NCI-H748 (cell line): ENCODE data around the gene MOGAT2.
"Not testable (repeated sequence)": the region's sequence is repeated elsewhere in the genome, so short reads cannot be mapped to it uniquely, and the experiment has no call there.

Experiments used
- DNase-seq: peaks from one replicate; lab custom pipeline; 2025; ENCODE audit not compliant: unreplicated experiment; lab: John Stamatoyannopoulos, UW

MOGAT2 gene

DNA sequence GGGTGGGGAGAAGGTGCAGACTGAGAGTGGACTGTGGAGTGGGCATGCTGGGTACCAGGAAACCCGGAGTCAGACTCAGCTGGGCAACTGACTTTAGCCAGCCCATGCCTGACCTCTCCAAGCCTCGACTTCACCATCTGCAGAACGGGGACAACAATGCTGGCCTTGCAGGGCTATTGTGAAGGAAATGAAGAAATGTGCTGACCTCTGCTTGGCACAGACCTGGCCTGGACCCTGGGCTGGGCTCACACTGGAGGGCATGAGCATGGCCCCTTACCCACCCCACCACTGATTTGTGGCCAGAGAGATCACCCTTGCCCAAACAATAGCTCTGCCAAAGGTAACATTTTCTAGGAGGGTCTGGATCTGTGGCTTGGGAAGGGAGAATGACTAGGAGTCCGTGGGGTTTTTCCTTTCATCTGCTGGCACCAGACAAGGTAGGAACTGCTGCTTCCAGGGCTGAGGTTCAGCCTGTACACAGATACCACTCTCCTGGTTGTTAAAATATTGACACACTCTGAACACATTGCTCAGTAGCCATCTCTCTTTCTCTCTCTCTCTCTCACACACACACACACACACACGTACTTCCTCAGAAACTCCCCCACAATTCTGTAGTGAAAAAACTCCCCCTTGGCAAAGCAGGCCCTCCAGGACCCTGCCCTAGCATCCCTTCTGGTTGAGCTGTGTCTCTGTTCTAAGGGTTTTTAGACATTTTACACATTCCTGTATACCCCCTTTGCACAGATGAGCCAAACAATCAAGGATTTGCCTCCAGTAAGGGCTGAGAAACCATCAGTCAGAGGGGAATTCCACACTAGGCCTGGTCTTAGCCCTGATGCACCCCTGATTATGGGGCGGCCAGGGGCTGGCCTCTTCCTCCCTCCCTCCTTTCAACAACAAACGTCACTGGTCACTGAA lies 1.0 kb downstream of the MOGAT2 start:
- no peak for DNase-seq

- no peak for DNase-seq
Observed at GRCh38 chr11:75719340-75720239, 2.0 kb downstream of the MOGAT2 start.

GRCh38 chr11:75720639-75721038 lies 3.0 kb downstream of the MOGAT2 start:
- DNase-seq = no peak

- DNase-seq = no peak
Observed at GRCh38 chr11:75721852-75722668, 4.4 kb downstream of the MOGAT2 start.

- no peak for DNase-seq
Observed at GRCh38 chr11:75722669-75723042, 5.0 kb downstream of the MOGAT2 start.

GRCh38 chr11:75725547-75726320 lies 8.1 kb downstream of the MOGAT2 start:
- DNase-seq = no peak

GRCh38 chr11:75728992-75729391 lies 11.4 kb downstream of the MOGAT2 start:
- no peak for DNase-seq

DNA sequence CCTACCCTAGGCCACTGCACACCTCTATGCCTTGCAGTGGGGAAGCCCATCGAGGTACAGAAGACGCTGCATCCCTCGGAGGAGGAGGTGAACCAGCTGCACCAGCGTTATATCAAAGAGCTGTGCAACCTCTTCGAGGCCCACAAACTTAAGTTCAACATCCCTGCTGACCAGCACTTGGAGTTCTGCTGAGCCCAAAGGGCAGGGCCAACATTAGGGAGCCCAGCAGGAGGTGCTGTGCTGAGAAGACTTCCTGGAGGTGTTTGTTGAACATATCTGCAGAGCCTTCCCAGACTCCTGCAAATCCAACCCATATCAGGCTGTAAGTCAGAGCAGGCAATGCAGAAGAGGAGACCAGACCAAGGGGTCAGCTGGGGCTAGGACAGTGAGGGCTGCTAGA lies 13.5 kb downstream of the MOGAT2 start:
- DNase-seq = no peak

GRCh38 chr11:75733071-75733430 lies 15.4 kb downstream of the MOGAT2 start:
- DNase-seq = no peak

GRCh38 chr11:75733431-75734107 lies 15.9 kb downstream of the MOGAT2 start:
- no peak for DNase-seq

DNA sequence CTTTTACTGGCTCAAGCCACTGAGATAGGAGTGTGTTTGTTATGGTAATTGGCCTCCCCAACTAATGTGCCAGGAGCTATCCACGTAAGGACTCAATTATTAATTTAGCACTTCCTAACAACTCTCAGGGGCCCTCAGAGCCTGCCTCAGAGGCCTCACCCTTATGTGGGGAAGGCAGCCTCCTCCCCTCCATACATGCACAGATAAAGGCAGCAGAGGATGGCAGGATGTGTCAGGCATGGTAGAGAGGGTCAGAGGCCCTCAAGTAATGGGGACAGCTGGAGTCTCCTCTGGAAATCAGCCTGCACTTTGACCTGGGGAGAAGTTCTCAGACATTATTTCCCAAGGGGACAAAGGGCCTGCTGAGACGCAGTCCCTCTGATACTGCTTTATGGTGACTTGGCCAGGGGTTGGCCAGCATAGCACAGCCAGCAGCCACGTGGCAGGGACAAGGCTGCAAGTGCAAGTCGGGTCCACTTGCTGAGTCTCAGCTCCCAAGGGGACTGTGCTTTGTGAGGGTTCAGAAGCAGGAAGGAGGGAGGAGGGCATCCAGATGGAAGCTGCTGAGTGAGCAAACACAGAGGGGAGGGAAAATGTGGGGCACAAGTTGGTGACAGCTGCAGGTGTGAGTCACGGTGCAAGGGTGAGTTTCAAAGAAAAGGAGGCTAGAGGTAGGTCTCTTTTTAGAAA lies 17.0 kb downstream of the MOGAT2 start:
- no peak for DNase-seq

- DNase-seq = no peak
Observed at GRCh38 chr11:75735181-75735845, 17.7 kb downstream of the MOGAT2 start.

DNA sequence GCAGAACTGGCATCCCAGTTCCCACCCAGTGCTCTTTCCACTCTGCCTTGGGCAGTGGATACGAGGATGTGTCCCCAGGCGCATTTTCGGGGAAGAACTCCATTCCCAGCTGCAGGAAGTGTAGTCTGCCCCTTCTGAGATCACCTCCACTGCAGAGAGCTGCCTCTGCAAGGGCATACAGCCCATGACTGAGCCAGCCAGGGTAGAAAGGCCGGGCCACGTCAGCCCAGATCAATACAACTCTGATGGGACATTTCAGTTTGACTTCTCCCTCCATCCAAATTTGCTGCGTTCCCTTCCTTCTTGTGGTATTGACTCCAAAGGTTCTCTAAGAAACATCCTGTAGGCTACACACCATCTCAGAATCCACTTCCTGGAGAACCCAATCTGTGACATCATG lies 19.7 kb downstream of the MOGAT2 start:
- DNase-seq = no peak

DNA sequence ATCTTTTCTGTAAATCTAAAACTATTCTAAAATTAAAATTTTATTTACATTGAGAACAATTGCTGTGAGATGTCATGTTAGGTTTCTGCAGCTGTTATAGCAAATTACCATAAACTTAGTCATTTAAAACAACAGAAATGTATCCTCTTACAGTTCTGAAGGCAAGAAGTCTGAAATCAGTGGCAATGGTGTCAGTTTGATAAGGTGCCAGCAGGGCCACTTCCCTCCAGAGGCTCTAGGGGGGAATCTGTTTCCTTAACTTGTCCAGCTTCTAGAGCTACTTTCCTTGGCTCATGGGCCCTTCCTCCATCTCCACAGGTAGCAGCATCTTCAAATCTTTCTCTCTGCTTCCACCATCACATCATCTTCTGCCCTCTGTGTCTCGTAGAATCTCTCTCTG lies 23.0 kb downstream of the MOGAT2 start:
- DNase-seq = no peak

GRCh38 chr11:75743159-75743558 lies 25.5 kb downstream of the MOGAT2 start:
- DNase-seq = not testable (repeated sequence)

DNA sequence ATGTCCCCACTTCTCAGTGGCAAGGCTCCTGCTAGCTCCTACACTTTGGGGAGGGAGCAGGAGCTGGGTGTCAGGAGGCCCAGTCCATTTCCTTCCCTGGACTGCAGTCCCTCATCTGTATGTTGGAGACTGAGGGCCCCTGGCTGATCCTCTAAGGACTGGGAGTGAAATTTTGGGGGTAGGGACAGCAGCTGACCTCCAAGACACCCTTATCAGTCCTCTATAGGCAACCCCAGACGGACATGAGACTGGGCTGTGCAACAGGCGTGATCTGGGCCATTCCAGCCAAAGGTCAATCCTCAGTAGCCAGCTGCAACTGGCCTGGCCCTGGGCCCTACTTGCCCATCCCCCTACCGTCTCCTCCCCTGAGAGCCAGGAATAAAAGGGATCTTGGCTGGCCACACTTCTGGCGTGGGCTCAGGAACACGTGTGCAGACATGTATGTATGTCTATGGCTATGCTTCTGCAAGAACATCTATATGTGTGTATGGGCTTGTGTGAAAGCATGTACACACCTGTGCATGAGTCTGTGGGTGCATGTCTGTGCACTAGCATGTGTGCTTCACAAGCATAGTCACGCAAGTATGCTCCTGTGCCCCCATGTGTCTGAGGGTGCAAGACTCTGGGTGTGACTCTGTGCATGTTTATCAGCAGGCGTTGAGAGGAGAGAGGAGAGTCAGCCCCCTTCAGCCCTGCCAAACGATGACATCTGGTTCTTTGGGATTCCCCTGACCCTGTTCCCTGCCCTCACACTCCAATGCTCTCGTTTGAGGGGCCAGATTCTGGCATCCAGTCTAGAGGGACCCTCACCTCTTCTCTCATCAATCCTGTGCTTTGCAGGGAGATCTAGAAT lies 26.3 kb downstream of the MOGAT2 start:
- DNase-seq = no peak

- DNase-seq = no peak
Observed at GRCh38 chr11:75745807-75746206, 28.2 kb downstream of the MOGAT2 start.
